NCI-H82 (cell line): ENCODE data around the gene HCN3.
A peak's percentile ranks its signal among the peaks of the same experiment; 100 is the strongest.

Source experiments
- DNase-seq: peaks from one replicate; lab custom pipeline; 2025; lab: John Stamatoyannopoulos, UW

HCN3 gene

DNA sequence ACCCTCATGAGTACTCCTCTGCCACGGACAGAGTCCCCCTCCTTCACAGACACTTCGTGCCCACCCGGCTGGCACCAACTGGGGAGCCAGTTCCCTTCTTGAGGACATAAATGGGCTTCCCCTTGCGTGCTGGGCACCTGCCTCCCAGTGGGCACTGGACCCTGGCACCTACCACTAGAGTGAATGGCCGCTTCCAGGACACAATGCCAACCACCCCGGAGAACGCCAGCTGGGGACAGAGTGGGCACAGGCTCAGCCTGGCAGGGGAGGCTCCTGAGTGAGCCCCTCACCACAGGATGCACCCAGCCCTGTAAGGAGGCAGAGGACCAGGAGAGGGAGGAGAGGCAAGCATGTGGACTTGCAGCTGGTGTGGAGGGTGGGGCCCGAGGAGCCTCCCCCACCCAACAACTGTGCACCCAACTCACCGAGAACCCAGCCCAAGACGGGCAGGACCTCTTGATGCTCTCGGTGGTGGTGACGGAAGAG, 23.0 kb upstream of the HCN3 start:
- peak; percentile 52 for DNase-seq

- DNase-seq: peak; percentile 73
Measured at GRCh38 chr1:155254714-155255242, 22.5 kb upstream of the HCN3 start.

GRCh38 chr1:155255243-155256007, 21.8 kb upstream of the HCN3 start, which contains the start of gene ENTREP3:
TSS of gene ENTREP3 (minus strand) at chr1:155255483. CDS start at chr1:155254877, 606 bp downstream.
- DNase-seq: peak; percentile 97

DNA sequence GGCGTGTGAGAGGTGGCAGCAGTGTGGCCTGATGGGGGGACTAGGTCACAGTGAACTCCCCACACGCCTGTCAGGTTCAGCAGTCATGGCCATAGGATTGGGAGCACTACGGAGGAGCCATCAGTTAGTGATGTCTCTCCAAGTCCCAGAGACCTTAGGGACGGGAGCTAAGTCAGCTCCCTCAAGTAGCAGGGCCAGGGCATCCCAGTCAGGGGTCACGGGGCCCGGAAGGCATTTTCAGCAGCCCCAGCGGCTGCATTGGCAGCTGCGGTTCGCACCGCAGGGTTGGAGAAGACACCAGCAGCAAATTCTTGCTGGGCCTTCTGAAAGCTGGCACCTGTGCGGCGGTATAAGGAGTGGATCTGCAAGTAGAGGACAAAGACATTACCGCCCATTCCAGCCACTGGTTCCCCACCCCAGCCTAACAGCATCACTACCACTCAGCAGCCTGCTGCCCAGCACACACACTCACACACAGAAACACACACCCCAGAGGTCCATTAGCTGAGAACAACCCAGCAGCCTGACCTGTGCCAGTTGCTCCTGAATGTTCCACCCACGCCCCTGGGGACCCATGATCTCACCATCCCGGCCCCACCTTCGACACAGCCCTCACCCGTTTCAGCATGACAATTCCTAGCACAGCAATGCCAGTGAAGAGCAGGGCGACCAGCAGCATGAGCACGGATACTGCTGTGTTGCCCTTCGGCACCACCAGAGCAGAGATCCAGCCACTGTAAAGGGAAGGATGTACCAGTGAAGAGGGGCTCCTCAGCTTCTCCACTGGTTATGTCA, 21.0 kb upstream of the HCN3 start:
- DNase-seq: no peak

- DNase-seq: no peak
Measured at GRCh38 chr1:155260276-155260675, 17.0 kb upstream of the HCN3 start.

- DNase-seq: no peak
Measured at GRCh38 chr1:155261493-155261851, 15.8 kb upstream of the HCN3 start.

GRCh38 chr1:155261852-155262673, 15.2 kb upstream of the HCN3 start, which contains the start of gene SCAMP3:
TSS of gene SCAMP3 (minus strand) at chr1:155262360. CDS start at chr1:155262151, 209 bp downstream.
- peak; percentile 100 for DNase-seq

GRCh38 chr1:155263067-155263466, 14.2 kb upstream of the HCN3 start:
- DNase-seq: no peak

DNA sequence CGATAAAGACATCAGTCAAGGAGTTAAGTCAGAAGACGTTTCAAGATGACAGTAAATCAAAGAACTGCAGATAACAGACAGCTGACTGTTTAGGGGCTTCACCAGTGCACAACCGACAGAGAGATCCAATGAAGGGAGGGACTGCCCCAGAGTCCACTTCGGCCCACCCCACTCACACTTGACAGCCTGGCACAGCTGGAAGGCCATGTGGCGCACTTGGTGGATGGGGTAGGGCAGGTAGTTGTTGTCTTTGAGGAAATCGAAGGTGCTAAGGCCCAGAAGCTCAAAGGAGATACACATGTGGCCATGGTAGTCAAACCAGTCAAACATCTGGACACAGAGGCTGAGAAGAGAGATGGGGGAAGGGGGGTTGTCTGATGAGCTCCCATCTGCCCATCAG, 10.7 kb upstream of the HCN3 start:
- DNase-seq: no peak

DNA sequence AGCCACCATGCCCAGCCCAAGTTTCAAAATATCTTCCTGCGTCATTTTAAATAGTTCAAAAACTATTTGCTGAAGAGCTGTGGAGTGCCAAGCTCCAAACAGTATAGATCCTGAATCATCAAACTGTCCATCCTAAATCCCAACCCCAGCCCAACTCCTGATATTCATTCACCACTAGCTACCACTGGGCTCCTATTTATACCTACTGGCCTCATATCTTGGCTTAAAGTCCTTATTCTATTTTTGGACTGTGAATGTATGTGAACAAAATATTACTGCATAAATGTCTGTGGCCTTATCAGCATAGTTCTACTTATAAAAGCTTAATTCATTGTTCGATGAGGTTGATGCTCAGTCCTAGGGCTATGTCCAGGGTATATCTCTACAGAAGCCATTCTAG, 9.9 kb upstream of the HCN3 start:
- DNase-seq: no peak

DNA sequence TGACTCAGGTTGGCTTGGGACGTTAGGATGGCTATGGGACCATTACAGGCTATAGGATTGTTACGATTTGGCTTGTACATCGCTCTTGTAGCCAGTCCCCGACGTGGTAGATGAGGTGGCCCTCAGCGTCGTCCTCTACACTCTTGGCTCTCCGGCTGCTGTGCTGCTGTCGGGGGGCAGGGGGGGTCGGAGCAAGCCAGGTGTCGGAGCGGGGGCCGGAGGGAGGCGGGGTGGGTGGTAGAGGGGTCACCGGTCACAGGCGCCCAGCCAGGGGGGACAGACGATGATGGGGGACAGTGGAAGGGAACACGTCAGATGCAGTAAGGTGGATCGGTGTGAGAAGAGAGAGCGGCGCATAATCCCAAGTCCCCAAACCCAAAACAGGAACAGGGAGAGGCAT, 8.6 kb upstream of the HCN3 start:
- no peak for DNase-seq

DNA sequence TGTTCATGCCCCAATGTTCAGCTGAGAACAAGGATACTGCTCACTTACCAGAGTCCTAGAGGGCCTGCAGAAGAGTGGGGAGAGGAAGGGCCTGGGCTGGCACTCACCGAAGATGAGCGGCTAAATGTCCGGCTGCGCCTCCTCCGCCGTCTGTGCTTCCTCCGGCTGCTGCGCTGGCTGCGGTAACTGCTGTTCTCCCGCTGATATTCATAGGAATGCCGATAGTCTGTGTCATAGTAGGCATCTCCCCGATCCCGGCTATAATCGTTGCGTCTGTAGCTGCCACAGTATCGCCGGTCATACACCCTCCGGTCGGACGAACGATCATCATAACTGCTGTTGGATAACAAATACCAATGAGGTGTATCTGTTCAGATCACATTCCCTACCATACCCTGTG, 7.9 kb upstream of the HCN3 start:
- no peak for DNase-seq

DNA sequence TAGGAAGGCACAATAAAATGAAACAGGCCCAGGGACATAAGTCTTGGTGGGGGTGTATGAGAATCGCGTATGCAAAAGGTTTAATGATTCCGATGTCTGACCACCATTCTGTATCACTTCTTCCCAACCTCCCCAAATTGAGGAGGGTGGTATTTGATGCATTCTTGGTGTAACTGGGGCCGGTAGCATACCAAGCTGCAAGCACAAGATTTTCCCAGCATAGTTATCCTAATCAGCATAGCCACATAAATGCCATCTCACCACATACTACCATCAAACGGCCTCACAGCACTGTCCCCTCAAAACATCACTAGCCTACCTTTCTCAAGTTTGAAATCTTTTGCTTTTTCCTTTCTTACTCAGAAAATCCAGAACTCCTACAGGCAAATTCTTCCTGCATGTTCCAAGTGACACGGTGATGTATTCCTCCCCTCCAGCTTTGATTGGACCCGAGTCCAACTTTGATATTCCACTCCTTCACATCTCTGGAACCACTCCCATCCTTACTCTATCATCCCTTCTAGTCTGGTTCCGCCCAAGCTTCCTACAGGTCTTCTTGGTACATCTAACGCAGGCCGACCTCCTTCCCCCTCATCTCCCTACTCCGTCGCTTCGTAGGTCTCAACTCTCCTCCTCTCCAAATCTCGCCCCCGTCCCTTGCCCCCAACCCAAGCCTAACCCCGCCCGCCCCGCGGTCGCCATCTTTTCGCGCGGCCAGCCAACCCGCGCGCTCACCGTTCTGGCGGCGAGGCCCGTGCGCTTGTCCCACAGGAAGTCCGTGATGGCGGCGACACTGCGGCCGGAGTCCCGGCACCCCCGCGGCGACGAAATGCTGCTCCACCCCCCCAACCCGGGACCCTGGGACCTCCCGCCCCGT, 4.6 kb upstream of the HCN3 start:
- peak; percentile 87 for DNase-seq

GRCh38 chr1:155273343-155274245, 3.7 kb upstream of the HCN3 start, which contains the start of gene CLK2:
TSS of gene CLK2 (minus strand) at chr1:155273504. CDS start at chr1:155270977, 2,527 bp downstream.
- DNase-seq: peak; percentile 100

- DNase-seq: peak; percentile 87
Measured at GRCh38 chr1:155277902-155278688, 832 bp downstream of the HCN3 start.

DNA sequence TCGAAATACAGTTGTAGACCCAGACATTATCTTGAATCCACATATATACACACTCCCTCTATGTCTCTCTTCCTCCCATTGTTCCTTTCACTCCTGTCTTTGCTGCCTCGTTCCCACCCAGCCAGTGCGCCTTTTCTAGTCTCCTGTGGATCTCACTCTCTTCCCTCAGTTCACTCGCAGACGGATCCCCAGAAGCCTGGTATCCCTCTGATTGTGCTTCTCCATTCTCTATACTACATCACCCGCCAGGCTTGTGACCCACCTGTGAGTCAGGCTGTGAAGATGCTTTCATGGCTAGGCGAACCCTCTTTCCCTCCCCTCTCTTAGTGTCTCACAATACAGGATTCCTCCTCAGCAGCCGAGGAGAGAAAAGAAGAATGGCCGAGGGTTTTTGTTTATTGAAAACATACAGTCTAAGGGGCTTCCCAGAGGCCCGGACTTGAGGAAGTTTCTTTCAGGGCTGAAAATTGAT, 1.5 kb downstream of the HCN3 start:
- no peak for DNase-seq

- DNase-seq: no peak
Measured at GRCh38 chr1:155279268-155279667, 2.0 kb downstream of the HCN3 start.

- DNase-seq: peak; percentile 38
Measured at GRCh38 chr1:155282488-155283091, 5.3 kb downstream of the HCN3 start.
